HCT116 (cell line): Measurements from ENCODE around the gene SLC10A3.

ENCODE experiments used
- CTCF ChIP-seq, 3 experiments: fragments of 200-600 bp in 1 of 3; sonication (generic) in 1 of 3; IDR thresholded peaks in 2 of 3; conservative IDR thresholded peaks in 1 of 3; 2 replicates each; pipeline ENCODE4 v1.5.1; 2012 to 2017; ENCODE audit warnings: low read depth in 2 of 3, low read length in 2 of 3, antibody characterized with exemption in 1 of 3, borderline replicate concordance in 1 of 3, control low read depth in 1 of 3, mild to moderate bottlenecking in 1 of 3, mixed read lengths in 1 of 3, mixed run types in 1 of 3, moderate library complexity in 1 of 3; ENCODE audit not compliant: insufficient read depth in 1 of 3
- EGR1 ChIP-seq: IDR thresholded peaks from 2 replicates; pipeline ENCODE4 v1.6.1; 2012; ENCODE audit warnings: low read depth
- EZH2 ChIP-seq: fragments of 200-600 bp; sonication (generic); IDR thresholded peaks from 2 replicates; pipeline ENCODE4 v1.6.1; 2017; ENCODE audit warnings: antibody characterized with exemption, mixed run types
- JUND ChIP-seq: IDR thresholded peaks from 2 replicates; pipeline ENCODE4 v1.6.1; 2012
- POLR2A ChIP-seq: IDR thresholded peaks from 2 replicates; pipeline ENCODE4 v1.7.0; 2011; ENCODE audit warnings: borderline replicate concordance; ENCODE audit not compliant: insufficient read depth, insufficient read length; ENCODE audit errors: extremely low read depth
- POLR2AphosphoS5 ChIP-seq: IDR thresholded peaks from 2 replicates; pipeline ENCODE4 v1.6.1; 2011; ENCODE audit warnings: mild to moderate bottlenecking, low read depth, low read length, moderate library complexity
- REST ChIP-seq: IDR thresholded peaks from 2 replicates; pipeline ENCODE4 v1.6.1; 2012; ENCODE audit warnings: low read depth

- TF ChIP-seq CTCF (IDR thresholded peaks at IDR 0.05 in 2 of 3, conservative IDR thresholded peaks at IDR 0.05 in 1 of 3; ENCODE audit: borderline replicate concordance in 1 of 3, insufficient read depth in 1 of 3, low read depth in 2 of 3, low read length in 2 of 3) (peak in 2 of 3 experiments; percentile 40 to 62; a peak in 4 of 6 replicates), POLR2A (no peak), JUND (no peak), POLR2AphosphoS5 (no peak), EGR1 (no peak), REST (no peak), EZH2 (no peak)
These were observed 36.7 kb upstream of the SLC10A3 start for GRCh38 chrX:154526901-154527675.
